Activated CD8-positive, alpha-beta memory T cell treated with anti-CD3 and anti-CD28 coated beads, Interleukin-2, amount 10 ng/mL, durations not matched to agents 7 days and 5 days (primary cell): Measurements from ENCODE around the gene YTHDF2. TPM values are rescaled to one million over a fixed set of nuclear protein-coding genes. Genes with fewer than 3 reads are reported as not detected.
"Not testable (repeated sequence)": the region's sequence is repeated elsewhere in the genome, so short reads cannot be mapped to it uniquely, and the experiment has no call there.

ENCODE experiments used
- ATAC-seq: fragments of 150-1000 bp; cut with Tn5 transposase; one replicate; pipeline ENCODE4 v1.10.0; 2021; ENCODE audit warnings: moderate library complexity
- CTCF ChIA-PET: fragments of 350-600 bp; sonication (Branson Sonifier 250); formaldehyde crosslinking; loops from one replicate; lab custom pipeline; 2021; ENCODE audit warnings: antibody characterized with exemption; lab: Charles Lee
- DNase-seq: peaks from one replicate; pipeline ENCODE4 v3.0.0-alpha.2; 2020
- H3K27ac Mint-ChIP-seq: one replicate; pipeline ENCODE4 v1.8.0; 2021; ENCODE audit warnings: mild to moderate bottlenecking, mixed read lengths
- H3K27me3 Mint-ChIP-seq: one replicate; pipeline ENCODE4 v1.8.0; 2021; ENCODE audit warnings: mixed read lengths
- H3K36me3 Mint-ChIP-seq: one replicate; pipeline ENCODE4 v1.8.0; 2021; ENCODE audit warnings: mild to moderate bottlenecking, mixed read lengths
- H3K4me1 Mint-ChIP-seq: one replicate; pipeline ENCODE4 v1.8.0; 2021; ENCODE audit warnings: mixed read lengths
- H3K4me3 Mint-ChIP-seq: one replicate; pipeline ENCODE4 v1.8.0; 2021; ENCODE audit warnings: mild to moderate bottlenecking, moderate library complexity, mixed read lengths
- H3K9me3 Mint-ChIP-seq: one replicate; pipeline ENCODE4 v1.8.0; 2022; ENCODE audit warnings: low read depth, mixed read lengths
- total RNA-seq, 2 experiments: library from RNA; stranded (reverse); gene quantifications; one replicate each; pipeline ENCODE4 v1.2.3, GENCODE V29; 2021

YTHDF2 gene
- total RNA-seq, 2 experiments from 2014 or later: 65.0 to 81.8 TPM

DNA sequence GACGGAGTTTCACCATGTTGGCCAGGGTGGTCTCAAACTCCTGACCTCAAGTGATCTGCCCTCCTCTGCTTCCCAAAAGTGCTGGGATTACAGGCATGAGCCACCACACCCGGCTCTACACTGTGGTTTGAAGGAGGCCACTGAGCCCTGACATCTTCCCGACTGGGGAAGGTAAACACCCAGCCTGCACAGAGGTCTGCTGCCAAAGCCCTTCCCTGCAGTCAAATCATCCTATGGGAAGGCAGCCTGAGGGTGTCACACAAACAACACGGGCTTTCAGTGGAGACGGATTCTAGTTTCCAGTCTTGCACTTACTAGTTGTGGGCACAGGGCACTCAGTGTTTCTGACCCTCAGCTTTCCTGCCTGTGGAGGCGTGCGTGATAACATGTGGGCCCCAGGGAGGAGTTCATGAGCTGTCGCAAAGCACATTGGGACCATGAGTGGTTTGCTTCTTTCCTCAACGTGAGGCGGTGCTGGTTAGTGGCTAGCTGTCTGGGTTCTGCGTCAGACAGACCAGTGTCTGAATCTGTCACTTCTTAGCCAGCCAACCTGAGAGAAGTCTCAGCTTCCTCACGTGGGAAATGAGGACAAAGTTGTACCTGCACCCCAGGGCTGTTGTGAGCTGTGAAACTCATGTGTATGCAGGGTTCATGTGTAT is 53.8 kb downstream of the YTHDF2 start:
- CTCF ChIA-PET: no interaction called here
- Mint-ChIP-seq H3K4me3 (no peak overlapping the region), H3K9me3 (no peaks in the 10 kb centered on the region), H3K27me3 (peaks cover 6% of the 10 kb centered on the region), H3K4me1 (peaks cover 4% of the 10 kb centered on the region), H3K36me3 (no peaks in the 10 kb centered on the region), H3K27ac (no peak overlapping the region)
- no peak for DNase-seq
- no peak for ATAC-seq

DNA sequence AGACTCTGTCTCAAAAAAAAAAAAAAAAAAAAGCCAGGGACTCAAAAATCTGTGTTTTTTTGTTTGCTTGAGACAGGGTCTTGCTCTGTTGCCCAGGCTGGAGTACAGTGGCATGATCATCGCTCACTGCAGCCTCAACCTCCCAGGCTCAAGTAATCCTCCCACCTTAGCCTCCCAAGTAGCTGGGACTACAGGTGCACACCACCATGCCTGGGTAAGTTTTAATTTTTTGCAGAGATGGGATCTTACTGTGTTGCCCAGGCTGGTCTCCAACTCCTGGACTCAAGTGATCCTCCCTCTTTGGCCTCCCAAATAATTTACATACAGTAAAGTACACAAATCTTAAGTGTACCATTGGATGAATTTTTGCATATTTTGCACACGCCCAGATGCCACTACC is 55.2 kb downstream of the YTHDF2 start:
- not testable (repeated sequence) for DNase-seq, ATAC-seq
- CTCF ChIA-PET: interaction anchor here (0.5 to 1.2 kb wide), 4 partner anchors 8 to 85 kb away, joined by 3 to 7 read pairs (median 4); no protein-coding TSS in a partner anchor

DNA sequence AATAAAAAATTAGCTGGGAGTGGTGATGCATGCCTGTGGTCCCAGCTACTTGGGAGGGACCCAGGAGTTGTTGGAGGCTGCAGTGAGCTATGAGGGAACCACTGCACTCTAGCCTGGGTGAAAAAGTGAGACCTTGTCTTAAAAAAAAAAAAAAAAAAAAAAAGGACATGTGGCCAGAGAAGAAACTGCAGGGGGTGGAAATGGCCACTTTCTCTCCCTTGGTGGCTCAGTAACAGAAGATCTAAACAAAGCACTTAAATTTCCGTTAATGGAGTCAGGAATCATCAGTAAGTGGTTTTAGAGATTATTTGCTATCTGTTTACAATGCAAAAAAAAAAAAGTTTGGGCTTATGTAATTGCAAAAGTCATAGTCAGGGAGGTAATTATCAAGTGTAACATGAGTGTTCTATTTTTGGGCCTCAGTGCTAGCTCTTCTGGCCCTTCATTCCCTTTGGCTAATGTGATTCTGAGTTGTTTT is 55.9 kb downstream of the YTHDF2 start:
- Mint-ChIP-seq H3K4me1 (no peaks in the 10 kb centered on the region), H3K9me3 (no peaks in the 10 kb centered on the region)

More for the DNA sequence above, 55.2 kb downstream of the YTHDF2 start:
- not testable (repeated sequence) for H3K4me3 Mint-ChIP-seq, H3K36me3 Mint-ChIP-seq, H3K4me1 Mint-ChIP-seq, H3K27ac Mint-ChIP-seq, H3K27me3 Mint-ChIP-seq, H3K9me3 Mint-ChIP-seq

DNA sequence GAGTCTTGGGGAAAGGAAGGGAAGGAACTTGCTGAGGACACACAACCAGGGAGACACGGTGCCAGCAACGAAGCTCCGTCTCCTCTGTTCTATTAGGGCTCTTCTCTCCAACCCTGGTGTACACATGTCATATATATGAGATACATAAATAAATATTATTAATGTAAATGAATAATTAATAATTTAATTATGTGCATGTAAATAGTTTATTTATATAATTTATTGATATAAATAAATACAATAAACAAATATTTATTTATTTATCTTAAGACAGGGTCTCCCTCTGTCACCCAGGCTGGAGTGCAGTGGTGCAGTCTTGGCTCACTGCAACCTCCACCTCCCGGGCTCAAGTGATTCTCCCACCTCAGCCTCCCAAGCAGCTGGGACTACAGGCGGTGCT is 57.8 kb downstream of the YTHDF2 start:
- not testable (repeated sequence) for H3K36me3 Mint-ChIP-seq, H3K4me3 Mint-ChIP-seq, DNase-seq, ATAC-seq, H3K9me3 Mint-ChIP-seq, H3K27ac Mint-ChIP-seq, H3K4me1 Mint-ChIP-seq
- peaks cover 14% of the 10 kb centered on the region for H3K27me3 Mint-ChIP-seq
- CTCF ChIA-PET: interaction anchor here (0.9 kb wide), 1 partner anchor 84 kb away, joined by 4 read pairs; no protein-coding TSS in a partner anchor

More for the DNA sequence above, 55.9 kb downstream of the YTHDF2 start:
- H3K27ac Mint-ChIP-seq: no peak overlapping the region
- no peak for ATAC-seq
- H3K27me3 Mint-ChIP-seq: peaks cover 7% of the 10 kb centered on the region
- H3K36me3 Mint-ChIP-seq: no peaks in the 10 kb centered on the region
- no peak for DNase-seq
- no peak overlapping the region for H3K4me3 Mint-ChIP-seq
- CTCF ChIA-PET: interaction anchor here (0.5 to 1.2 kb wide), 4 partner anchors 8 to 84 kb away, joined by 3 to 7 read pairs (median 4); no protein-coding TSS in a partner anchor

GRCh38 chr1:28796352-28797211 is 59.8 kb downstream of the YTHDF2 start:
- H3K4me1 Mint-ChIP-seq: no peaks in the 10 kb centered on the region
- H3K36me3 Mint-ChIP-seq: no peaks in the 10 kb centered on the region
- CTCF ChIA-PET: interaction anchor here (1.3 kb wide), 1 partner anchor 14 kb away, joined by 3 read pairs; no protein-coding TSS in a partner anchor
- no peak overlapping the region for H3K4me3 Mint-ChIP-seq
- H3K27ac Mint-ChIP-seq: no peak overlapping the region
- no peaks in the 10 kb centered on the region for H3K9me3 Mint-ChIP-seq
- peaks cover 14% of the 10 kb centered on the region for H3K27me3 Mint-ChIP-seq
- DNase-seq (no peak), ATAC-seq (no peak)

DNA sequence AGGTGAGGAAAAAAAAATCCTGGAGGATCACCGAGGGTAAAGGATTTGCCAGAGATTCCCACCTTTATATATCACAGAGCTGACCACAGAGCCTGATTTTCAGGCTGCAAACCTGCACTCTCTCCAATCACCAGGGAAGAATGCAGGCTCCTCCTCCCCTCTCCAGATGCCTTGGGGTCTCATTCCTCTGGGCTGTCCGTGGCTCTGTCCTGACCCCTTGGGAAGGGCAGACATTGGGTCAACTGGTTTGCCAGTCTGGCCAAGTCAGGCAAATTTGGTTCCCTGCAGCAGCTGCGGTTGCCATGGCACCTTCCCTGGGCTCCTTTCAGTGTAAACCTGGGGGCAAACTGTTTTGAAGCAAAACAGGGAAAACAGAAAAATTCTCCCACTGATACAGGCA is 63.6 kb downstream of the YTHDF2 start:
- Mint-ChIP-seq H3K27ac (no peak overlapping the region), H3K9me3 (no peaks in the 10 kb centered on the region), H3K36me3 (no peaks in the 10 kb centered on the region), H3K4me3 (no peak overlapping the region), H3K27me3 (peaks cover 14% of the 10 kb centered on the region), H3K4me1 (no peaks in the 10 kb centered on the region)
- DNase-seq (no peak), ATAC-seq (no peak)
- CTCF ChIA-PET: no interaction called here

DNA sequence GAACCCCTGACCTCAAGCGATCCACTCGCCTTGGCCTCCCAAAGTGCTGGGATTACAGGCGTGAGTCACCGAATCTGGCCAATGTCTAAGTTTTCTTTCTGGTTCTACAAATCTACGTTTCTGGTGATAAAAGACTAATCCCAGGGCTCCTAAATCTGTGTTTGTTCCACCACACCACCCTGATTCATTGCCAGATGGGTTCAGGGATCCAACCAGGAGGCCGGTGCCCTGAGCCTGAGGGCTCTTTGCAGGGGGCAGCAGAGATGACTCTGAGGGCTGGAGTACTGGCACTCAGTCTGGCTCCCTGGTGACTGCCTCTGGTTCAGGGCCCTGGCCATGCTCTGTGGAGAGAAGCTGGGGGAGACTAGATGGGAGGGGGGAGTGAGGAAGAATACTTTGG is 64.7 kb downstream of the YTHDF2 start:
- H3K4me1 Mint-ChIP-seq: no peaks in the 10 kb centered on the region
- H3K4me3 Mint-ChIP-seq: no peak overlapping the region
- H3K27ac Mint-ChIP-seq: no peak overlapping the region
- CTCF ChIA-PET: interaction anchor here (4.4 kb wide), 1 partner anchor 75 kb away, joined by 13 read pairs; no protein-coding TSS in a partner anchor
- ATAC-seq: no peak
- H3K36me3 Mint-ChIP-seq: no peaks in the 10 kb centered on the region
- H3K27me3 Mint-ChIP-seq: peaks cover 13% of the 10 kb centered on the region
- no peak for DNase-seq
- H3K9me3 Mint-ChIP-seq: no peaks in the 10 kb centered on the region

- no peaks in the 10 kb centered on the region for H3K4me1 Mint-ChIP-seq
- no peaks in the 10 kb centered on the region for H3K9me3 Mint-ChIP-seq
- DNase-seq (no peak), ATAC-seq (no peak)
- H3K4me3 Mint-ChIP-seq: no peak overlapping the region
- peaks cover 16% of the 10 kb centered on the region for H3K27me3 Mint-ChIP-seq
- H3K27ac Mint-ChIP-seq: no peak overlapping the region
- no peaks in the 10 kb centered on the region for H3K36me3 Mint-ChIP-seq
- CTCF ChIA-PET: interaction anchor here (0.6 to 4.4 kb wide), 3 partner anchors 74 to 821 kb away, joined by 3 to 13 read pairs (median 4); no protein-coding TSS in a partner anchor
These were observed 66.3 kb downstream of the YTHDF2 start for GRCh38 chr1:28803051-28803450.

DNA sequence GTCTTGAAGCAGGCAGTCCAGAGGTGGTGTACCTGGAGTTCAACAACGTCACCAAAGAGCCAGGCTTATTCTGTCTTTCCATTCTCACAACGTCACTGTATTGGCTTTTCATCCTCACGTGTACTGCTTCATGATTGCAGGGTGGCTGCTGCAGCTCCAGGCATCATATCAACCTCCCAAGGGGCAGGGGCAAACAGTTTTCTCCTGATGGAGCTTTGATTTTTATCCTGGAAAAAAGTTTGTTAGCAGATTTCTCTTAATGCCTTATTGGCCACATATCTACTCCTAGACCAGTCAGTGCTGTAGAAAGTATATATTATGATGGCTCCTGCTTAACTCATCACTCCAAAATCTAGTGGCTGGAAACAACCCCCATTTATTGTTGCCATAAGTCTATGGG is 66.9 kb downstream of the YTHDF2 start:
- no peaks in the 10 kb centered on the region for H3K9me3 Mint-ChIP-seq
- ATAC-seq (no peak), DNase-seq (no peak)
- H3K27me3 Mint-ChIP-seq: peaks cover 15% of the 10 kb centered on the region
- no peaks in the 10 kb centered on the region for H3K4me1 Mint-ChIP-seq
- CTCF ChIA-PET: interaction anchor here (0.9 to 4.4 kb wide), 2 partner anchors 73 to 78 kb away, joined by 4 to 13 read pairs; no protein-coding TSS in a partner anchor
- H3K36me3 Mint-ChIP-seq: no peaks in the 10 kb centered on the region
- no peak overlapping the region for H3K4me3 Mint-ChIP-seq
- no peak overlapping the region for H3K27ac Mint-ChIP-seq

GRCh38 chr1:28804071-28804470 is 67.3 kb downstream of the YTHDF2 start:
- peaks cover 10% of the 10 kb centered on the region for H3K27me3 Mint-ChIP-seq
- CTCF ChIA-PET: interaction anchor here (1.5 to 4.4 kb wide), 2 partner anchors 12 to 73 kb away, joined by 5 to 13 read pairs; no protein-coding TSS in a partner anchor
- H3K27ac Mint-ChIP-seq: no peak overlapping the region
- H3K36me3 Mint-ChIP-seq: no peaks in the 10 kb centered on the region
- no peaks in the 10 kb centered on the region for H3K9me3 Mint-ChIP-seq
- H3K4me3 Mint-ChIP-seq: no peak overlapping the region
- no peaks in the 10 kb centered on the region for H3K4me1 Mint-ChIP-seq
- no peak for DNase-seq
- ATAC-seq: no peak

GRCh38 chr1:28807046-28807445 is 70.3 kb downstream of the YTHDF2 start:
- H3K27ac Mint-ChIP-seq: no peak overlapping the region
- no peak overlapping the region for H3K4me3 Mint-ChIP-seq
- no peaks in the 10 kb centered on the region for H3K9me3 Mint-ChIP-seq
- peaks cover 2% of the 10 kb centered on the region for H3K4me1 Mint-ChIP-seq
- H3K27me3 Mint-ChIP-seq: peaks cover 35% of the 10 kb centered on the region
- no peak for DNase-seq
- CTCF ChIA-PET: no interaction called here
- ATAC-seq: no peak
- no peaks in the 10 kb centered on the region for H3K36me3 Mint-ChIP-seq

- H3K4me1 Mint-ChIP-seq: peaks cover 2% of the 10 kb centered on the region
- H3K27ac Mint-ChIP-seq: no peak overlapping the region
- no peaks in the 10 kb centered on the region for H3K36me3 Mint-ChIP-seq
- H3K4me3 Mint-ChIP-seq: no peak overlapping the region
- CTCF ChIA-PET: no interaction called here
- no peaks in the 10 kb centered on the region for H3K9me3 Mint-ChIP-seq
- no peak for DNase-seq
- peaks cover 41% of the 10 kb centered on the region for H3K27me3 Mint-ChIP-seq
- no peak for ATAC-seq
These were observed 71.2 kb downstream of the YTHDF2 start for GRCh38 chr1:28807986-28808385.

GRCh38 chr1:28811369-28811765 is 74.6 kb downstream of the YTHDF2 start:
- H3K27me3 Mint-ChIP-seq: peaks cover 65% of the 10 kb centered on the region
- peaks cover 3% of the 10 kb centered on the region for H3K4me1 Mint-ChIP-seq
- no peaks in the 10 kb centered on the region for H3K9me3 Mint-ChIP-seq
- no peak overlapping the region for H3K27ac Mint-ChIP-seq
- H3K36me3 Mint-ChIP-seq: no peaks in the 10 kb centered on the region
- no peak overlapping the region for H3K4me3 Mint-ChIP-seq
- CTCF ChIA-PET: no interaction called here
- ATAC-seq (no peak), DNase-seq (no peak)
